Fibroblast of skin of left biceps (primary cell): ENCODE data around the gene CSTF2.

ENCODE experiments used
- DNase-seq, 2 experiments: peaks; one replicate each; pipeline ENCODE4 v3.0.0-alpha.2; 2013; ENCODE audit warnings: low read depth in 2 of 2

The CSTF2 gene

DNA sequence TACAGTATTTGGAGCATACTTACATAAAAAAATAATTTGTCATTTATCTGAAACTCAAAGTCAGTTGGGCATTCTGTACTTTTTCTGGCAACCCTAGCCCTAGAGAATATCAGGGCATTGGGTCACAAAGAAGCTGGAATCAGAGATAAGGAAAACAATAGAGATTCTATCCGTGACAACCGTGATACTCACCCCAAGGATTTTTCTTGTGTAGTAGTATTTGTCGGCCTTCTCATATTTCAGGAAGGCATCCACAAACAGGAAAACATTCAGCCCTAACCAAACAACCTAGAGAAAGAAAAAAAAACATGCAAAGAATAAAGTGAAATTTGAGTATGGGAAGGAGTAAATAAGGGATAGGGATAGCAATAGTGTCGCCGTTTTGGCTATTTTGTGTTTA lies 50.3 kb downstream of the CSTF2 start:
- DNase-seq, result no peak

DNA sequence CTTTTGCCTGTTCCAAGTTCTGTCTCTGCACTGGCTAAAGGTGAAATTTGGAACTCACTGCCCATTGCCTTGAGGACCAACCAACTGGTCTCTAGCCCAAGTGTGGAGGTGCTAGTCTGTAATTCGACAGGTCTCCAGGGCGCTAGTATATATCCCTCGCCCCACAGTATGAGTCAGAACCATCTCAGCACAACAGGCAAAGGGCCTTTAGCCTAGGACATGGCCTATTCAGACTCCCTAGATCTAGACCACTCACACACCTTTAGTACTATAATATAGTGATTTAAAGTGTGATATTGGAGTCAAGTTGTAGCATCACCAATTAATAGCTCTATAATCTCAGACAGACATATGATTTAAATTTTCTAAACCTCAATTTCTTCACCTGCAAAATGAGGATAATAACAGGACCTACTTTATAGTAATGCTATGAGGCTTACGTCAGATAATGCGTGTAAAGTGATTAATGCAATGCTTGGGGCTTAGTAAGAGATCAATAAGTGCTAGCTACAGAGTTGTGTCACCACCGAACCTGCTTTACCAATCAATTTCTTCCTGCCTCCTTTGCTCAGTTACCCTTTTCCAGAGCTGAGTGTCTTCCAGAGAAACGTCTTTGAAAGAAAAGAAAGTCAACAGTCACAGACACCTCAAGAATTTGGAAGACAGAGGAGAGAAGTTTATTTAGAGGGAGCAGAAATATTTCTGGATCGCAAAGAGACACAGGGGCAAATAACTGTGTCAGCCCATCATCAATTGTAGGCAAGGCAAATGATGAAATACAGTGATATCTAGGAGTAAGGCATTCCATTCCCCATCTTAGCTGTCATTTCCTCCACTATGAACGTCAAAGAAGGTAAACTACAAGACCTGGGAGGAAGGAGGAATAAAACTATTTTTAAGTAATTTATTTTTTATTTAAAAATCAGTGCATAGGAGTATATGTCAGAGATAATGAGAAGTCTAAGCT lies 51.7 kb downstream of the CSTF2 start:
- DNase-seq, result no peak

- no peak for DNase-seq
These were observed 54.1 kb downstream of the CSTF2 start, which contains the start of gene NOX1 for GRCh38 chrX:100874325-100874724. Gene NOX1, minus strand, starts transcription at chrX:100874359. Its CDS starts 220 bp downstream, at chrX:100874139.

DNA sequence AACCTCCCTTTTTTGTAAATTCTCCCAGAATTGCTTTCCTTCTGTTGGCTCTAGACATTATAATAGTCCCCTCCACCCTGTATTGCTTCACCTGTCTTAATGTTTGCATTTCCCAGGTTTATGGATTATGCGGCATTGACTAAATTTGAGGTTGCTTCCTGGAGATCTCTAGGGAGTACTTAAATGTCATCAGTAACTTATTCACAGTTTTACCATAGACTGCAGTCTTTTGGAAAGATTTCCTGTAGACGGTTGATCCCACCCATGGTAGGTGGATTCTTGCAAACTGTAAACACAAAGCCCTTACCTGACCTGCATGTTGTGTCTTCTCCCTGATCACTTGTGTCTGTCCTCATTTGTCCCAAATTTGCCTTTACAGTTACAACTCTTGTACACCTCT lies 60.2 kb downstream of the CSTF2 start:
- DNase-seq, result no peak

DNA sequence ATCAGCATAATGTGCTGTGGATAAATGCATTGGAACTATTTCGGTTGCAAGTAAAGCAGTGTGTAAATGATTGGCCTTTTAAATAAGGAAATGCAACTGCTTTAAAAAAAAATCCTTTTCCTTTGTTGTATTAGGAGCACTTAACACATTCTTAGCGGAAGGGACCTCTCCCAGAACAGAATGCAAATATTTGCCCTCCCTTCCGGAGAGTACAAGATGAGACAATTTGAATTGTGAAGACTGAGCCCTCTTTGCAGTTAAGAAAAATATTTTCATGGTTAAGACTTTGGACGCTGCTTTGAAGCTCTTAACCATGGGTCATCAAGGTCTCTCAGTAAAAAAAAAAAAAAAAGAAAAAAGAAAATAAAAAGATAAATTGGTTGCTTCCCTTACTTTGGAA lies 63.5 kb downstream of the CSTF2 start:
- no peak for DNase-seq
